GM19468 (cell line): Measurements from ENCODE around the gene ZDHHC11B.
"Not testable (repeated sequence)": the region's sequence is repeated elsewhere in the genome, so short reads cannot be mapped to it uniquely, and the experiment has no call there.

ENCODE experiments used
- ATAC-seq: cut with Tn5 transposase; IDR thresholded peaks from one replicate; pipeline ENCODE4 v1.9.1; 2021; ENCODE audit warnings: mild to moderate bottlenecking, moderate library complexity, moderate number of reproducible peaks; ENCODE audit not compliant: unreplicated experiment; ENCODE audit errors: extremely low read depth

Gene ZDHHC11B

DNA sequence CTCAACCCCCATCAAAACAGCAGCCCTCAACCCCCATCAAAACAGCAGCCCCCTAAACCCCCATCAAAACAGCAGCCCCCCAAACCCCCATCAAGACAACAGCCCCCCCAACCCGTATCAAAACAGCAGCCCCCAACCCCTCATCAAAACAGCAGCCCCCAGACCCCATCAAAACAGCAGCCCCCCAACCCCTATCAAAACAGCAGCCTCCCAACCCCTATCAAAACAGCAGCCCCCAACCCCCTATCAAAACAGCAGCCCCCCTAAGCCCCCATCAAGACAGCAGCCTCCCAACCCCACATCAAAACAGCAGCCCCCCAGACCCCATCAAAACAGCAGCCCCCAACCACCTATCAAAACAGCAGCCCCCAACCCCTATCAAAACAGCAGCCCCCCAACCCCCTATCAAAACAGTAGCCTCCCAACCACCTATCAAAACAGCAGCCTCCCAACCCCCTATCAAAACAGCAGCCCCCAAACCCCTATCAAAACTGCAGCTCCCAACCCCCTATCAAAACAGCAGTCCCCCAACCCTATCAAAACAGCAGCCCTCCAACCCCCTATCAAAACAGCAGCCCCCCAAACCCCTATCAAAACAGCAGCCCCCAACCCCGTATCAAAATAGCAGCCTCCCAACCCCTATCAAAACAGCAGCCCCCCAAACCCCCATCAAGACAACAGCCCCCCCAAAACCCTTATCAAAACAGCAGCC, 92.6 kb downstream of the ZDHHC11B start:
- ATAC-seq, result no peak

DNA sequence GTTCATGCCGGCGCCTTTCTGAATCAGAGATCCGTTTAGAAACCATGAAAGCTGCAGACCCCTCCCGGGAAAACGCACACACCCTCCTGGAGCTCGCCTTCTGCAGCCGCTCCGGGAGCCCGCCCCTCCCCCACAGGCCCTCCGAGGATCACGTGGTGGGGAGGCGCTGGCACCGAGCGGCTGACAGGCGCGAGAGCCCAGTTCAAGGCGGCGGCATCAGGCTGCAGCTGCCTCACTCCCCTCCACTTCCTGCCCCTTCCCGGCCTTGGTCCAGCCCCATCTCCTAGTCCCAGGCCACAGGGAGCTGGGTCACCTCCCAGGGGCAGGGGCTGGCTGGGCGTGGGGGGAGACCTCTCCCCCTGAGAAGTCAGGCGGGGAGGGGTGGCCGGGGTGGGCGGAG, 93.5 kb downstream of the ZDHHC11B start:
- not testable (repeated sequence) for ATAC-seq

DNA sequence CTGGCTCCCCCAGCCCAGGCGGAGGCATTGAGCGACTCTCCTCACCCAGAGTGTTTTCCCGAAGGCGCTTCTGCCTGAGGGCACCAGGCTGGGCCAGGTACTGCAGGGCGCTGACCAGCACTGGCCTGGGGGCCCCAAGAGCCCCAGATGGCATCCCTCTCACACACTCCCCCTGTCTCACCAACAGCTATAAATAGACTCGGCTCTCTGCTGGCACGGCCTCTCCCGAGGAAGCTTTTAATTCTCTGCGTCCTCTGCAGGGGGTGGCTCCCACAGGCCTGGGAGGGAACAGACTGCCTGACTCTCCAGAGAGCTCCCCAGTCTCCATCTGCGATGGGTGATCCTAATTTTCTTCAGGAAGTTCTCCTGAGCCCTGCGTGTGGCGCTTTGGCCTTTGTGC, 94.2 kb downstream of the ZDHHC11B start:
- not testable (repeated sequence) for ATAC-seq

DNA sequence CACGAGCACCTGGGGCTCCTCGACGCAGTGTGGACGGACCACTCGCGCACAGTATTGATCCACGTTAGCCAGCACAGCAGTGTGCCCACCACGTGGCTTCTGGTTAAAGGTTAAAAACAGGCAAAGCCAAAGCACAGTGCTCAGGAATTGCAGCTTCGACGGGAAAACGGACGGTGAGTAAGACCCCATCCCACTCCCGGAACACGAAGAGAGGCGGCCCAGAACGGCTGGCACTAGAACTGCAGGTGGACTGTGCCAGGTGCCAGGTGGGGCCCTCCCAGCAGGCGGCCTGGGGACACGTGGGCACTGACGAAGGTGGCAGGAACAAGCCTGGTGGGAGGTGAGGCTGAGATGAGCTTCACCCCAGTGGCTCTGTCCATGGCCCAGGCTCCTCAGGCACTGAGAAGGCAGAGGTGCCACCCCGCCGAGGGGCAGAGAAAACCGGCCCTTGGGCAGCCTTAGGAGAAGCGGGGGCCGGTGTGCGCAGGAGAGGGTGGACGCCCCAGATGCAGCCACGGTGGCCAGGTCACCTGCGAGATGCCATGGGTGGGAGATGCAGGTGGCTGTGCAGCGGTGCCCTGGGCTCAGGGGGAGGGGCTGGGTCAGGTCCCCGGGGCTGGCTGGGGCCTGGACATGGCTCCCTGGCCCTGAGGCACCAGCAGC, 96.0 kb downstream of the ZDHHC11B start:
- ATAC-seq, result not testable (repeated sequence)

DNA sequence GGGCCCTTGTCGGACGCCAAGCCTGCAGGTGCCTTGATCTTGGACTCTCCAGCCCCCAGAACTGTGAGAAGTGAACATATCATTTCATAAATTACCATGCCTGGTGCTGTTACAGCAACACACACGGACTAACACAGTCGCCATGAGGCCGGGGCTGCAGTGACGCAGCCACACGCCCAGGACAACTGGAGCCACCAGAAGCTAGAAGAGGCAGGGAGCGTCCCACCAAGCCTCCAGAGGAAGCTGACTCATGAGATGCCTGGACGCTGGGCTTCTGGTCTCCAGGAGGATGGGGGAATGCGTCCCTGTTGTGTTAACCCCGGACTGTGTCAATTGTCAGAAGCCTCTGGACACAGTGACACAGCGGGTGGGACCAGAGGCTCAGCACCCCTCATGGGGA, 97.6 kb downstream of the ZDHHC11B start:
- ATAC-seq, result not testable (repeated sequence)

DNA sequence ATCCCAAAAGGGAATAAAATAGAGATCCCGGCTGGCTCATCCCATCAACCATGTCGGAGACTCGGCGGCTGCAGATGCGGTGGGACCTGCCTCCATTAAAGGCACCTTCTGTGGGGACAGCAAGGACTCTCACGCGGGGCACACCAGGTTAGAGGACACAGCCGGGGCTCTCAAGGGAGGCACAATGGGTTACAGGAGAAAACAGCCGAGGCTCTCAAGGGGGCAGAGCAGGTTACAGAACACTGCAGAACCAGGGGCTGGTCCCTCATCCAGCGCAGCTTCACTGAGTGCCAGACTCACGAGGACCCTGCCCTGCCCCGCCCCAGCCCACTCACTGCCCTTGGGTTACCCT, 98.4 kb downstream of the ZDHHC11B start:
- not testable (repeated sequence) for ATAC-seq

DNA sequence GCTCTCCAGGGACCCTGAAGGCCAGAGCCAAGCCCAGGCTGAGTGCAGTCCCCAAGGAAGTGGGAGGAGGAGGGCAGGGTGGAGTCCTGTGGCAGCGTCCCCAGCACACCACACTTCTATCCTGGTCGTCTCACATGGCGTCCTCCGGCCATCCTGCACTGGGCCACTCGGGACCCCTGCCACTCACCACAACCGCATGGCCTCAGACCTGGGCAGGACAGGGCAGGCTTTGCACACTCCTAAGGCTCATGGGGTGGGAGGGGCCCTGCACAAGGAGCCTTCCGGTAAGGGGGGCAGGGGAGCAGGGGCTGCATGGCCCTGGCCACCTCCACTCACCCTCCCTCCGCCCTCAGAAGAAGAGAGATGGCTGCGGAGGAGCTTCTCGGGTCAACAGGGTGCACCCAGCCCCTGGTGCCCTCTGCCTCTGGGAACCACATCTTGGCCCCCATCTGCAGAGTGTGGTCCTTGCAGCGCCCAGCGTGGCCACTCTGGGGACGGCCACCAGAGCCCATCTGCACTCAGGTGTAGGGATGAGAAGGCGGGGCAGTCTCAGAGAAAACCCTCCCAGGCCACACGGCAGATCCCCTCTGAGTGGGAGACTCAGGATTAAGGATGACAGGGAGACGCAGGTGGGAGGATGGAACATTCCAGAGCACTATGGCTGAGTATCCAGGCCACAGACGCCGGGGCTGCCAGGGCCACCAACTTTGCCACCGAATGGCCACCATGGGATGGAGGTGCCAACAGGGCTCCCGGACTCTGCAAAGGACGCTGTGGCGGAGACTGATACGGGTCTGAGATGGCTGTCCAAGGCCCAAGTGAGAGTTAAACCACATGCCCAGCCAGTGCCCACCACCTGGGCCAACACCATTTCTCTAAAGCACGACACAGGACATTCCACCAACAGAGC, 99.0 kb downstream of the ZDHHC11B start:
- no peak for ATAC-seq

DNA sequence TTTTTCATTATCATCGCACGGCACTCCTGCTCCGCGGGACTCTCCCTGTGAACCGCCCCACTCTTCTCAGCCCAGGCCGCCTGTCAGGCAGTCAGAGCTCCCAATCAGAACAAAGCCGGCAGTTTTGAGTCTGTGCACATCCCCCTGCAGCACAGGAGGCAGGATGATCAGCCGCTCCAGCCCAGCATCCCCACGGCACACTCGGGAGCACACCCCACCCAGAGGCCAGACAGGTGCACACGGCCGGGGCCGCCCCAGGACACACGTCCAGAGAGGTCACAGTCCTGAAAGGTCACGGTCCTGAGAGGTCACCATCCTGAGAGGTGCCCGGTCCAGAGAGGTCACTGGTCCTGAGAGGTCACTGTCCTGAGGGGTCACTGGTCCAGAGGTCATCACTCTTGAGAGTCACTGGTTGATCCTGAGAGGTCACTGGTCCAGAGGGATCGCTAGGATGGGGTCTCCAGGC, 99.7 kb downstream of the ZDHHC11B start:
- no peak for ATAC-seq

DNA sequence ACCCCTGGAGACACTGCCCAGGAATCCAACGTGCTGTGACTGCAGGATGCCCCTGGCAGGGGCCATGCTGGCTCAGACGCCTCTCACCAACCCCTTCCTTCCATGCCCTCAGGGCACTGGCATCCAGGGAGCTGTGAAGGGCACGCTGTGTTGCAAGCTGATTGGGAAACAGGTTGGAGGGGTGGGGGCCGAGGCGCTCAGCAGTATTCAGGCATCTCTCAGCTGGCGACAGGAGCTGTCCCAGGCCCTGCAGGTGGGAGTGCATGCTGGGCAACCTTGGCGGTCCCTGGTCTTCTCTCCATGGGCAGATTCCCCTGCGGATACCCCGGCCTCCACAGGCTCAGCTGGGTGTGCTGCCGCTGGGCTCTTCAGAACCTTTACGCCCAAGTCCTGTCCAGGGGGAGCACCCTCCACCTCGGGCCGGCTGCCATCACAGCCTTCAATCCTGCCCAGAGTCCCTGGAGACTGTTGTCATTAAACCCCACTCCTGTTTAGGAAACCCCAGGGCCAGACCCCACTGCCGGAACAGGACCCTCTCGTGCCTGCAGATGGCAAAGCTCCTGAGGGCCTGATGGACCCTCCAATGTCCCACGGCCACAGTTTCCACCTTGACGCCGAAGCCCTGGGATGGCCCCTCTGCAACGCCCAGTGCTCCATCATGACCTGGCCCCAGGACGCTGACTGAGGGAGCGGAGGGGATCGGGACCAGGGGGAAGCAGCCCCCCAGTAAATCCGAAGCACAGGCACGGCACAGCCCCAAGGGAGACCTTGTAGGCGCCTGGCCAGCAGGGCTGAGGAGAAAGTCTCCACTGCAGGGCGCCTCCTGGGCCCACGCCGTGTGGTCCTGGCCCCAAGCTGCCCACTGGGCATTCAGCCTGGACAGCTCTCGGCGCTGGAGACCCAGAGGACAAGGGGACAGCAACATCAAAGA, 100.7 kb downstream of the ZDHHC11B start:
- no peak for ATAC-seq

DNA sequence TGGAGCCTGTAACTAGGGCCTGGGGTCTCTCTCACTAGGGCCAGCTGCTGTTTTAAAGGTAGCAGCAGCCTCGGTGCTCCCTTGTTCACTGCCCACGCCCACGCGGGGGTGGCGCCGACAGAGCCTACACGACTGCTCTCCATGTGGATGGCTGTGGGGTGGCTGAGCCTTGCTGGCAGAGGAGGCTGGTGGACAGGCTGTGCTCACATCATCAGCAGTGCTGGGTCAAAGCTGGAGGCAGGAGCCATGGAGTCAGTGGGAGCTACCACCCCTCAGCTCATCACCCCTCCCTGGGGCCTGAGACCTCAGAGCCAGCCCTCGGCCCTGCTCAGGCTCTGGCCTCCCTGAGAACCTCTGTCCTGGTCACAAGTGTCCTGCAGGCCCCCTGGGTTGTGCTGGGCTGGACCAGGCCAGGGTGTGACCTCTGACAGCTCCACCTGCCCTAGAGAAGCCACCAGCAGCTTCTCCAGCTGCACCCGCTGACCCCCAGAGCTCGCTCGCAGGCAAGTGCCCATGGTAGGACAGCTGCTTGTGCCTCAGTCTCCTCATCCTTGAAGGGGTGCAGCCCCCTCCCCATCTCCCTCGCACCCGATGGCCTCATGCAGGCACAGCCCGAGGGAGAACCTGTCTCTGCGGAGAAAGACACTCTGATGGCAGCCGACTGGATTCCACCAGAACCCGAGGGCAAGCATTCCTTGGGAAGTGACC, 101.7 kb downstream of the ZDHHC11B start:
- not testable (repeated sequence) for ATAC-seq

DNA sequence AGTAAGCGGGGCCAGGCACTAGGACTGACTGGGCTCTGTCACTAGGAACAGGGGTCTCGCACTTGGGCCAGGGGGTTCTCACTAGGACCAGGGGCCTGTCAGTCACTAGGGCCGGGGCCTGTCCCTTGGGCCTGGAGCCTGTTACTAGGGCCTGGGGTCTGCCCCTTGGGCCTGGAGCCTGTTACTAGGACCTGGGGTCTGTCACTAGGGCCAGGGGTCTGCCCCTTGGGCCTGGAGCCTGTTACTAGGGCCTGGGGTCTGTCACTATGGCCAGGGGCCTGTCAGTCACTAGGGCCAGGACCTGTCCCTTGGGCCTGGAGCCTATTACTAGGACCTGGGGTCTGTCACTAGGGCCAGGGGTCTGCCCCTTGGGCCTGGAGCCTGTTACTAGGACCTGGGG, 102.3 kb downstream of the ZDHHC11B start:
- not testable (repeated sequence) for ATAC-seq

DNA sequence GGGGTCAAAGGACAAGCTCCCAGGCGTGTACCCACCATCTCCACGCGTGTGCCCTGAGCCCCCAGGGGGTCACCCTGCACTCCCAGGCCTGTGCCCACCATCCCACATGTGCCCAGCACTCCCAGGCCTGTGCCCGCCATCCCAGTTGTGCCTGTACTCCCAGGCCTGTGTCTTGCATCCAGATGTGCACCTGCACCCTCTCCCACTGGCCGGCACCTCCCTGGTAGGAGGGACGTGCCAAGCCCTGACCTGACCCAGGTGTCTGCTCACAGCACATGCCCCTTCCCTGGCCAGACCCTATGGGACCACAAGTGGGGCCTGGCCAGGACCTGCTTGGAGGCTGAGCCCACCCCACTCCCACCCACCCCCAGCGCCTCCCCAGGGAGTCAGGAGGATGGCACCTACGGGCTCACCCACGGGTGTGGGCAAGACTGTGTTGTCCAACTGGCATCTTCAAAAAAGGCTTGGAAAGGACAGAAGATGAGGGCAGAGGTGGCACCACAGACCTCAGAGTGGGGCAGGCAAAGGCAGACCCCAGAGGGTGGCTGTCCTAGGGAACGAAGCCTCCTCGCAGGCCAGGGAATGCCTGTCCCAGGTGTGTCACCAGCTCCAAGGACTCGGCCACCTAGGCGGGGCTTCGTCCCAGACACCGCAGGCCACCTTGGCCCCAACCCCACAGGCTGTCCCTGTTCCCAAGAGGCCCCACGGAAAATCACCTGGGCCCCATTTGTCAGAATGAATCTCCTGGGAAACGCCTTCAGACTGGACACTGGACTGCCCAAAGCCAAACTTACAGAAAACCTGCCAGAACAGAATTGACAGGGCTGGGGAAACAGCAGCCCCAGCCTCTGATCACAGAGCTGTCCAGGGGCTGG, 103.0 kb downstream of the ZDHHC11B start:
- not testable (repeated sequence) for ATAC-seq

DNA sequence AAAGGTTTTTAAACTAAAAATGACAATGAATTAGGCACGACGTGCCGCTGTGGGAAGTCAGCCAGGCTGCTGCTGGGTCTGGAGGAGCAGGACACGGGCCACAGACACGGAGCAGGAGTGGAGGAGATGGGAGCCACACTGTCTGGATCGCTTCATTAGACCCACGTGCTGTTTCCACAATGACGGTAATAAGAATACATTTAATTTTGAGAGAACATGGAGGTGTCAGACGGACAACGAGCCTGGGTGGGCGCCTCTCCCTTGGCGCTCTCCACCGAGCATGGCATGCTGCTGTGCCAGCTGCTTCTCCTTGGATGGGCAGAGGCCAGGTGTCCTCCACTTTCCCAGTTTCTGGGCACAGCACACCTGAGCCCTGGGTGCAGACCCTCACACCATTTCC, 103.7 kb downstream of the ZDHHC11B start:
- not testable (repeated sequence) for ATAC-seq

DNA sequence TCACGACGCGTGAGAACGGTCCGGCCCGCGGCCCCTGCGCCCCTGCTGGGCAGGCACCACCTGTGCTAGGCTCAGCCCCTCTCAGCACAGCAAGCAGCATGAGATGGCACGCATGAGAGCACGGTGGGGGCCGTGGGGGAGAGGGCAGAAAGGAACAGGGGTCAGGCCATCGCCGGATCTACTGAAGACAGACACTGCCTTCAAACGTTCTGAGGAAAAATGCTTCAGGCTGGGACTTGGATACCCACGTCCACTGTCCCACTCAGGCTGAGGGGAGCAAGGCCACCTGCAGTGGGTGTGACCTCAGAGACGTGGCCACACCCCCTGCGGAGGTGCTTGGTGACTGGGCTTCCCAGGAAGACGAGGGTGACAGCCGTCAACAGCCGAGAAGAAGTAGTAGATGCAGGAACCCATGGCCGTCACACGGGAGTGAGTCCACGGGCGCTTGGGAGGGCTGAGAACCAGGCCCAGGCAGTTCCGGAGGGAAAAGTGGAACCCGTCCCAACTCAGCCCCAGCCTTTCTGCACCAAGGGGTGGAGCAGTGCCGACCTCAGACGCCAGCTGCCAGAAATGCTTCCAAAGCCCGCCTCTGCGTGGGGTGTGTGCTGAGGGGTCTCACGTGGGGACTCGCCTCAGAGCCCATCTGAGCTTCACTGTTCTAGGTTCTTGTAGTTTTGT, 104.3 kb downstream of the ZDHHC11B start:
- not testable (repeated sequence) for ATAC-seq

DNA sequence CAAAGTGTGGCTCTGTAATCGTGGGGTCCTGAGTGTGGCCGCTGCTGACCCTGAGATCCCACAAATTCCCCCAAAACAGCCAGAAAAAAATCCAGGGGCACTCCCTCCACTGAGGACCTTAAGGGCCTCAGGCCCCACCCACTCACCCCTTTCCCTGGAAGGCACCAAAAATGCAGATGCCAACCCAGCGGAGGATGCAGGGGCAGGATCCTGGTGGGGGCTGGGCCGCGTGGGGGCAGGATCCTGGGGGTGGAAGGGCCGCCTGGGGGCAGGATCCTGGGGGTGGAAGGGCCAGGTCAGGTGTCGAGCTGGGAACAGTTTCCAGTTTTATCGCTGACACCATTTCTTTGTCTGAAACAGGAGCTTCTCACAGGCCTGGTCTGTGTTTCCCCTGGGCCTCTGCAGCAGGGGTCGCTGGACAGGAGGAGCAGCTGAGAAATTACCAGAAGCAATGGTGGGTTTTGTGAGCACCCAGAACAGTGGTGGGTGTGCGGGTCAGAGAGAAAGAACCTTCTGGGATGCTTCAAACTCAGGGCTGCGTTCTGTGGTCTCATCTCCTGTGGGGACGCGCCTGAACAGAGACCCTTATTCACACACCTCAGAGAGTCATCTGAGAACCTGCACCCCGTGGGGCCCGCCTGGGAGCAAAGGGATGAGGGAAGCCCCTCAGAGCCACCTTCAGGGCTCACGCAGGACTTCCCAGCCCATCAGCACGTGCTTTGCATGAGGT, 105.2 kb downstream of the ZDHHC11B start:
- not testable (repeated sequence) for ATAC-seq

DNA sequence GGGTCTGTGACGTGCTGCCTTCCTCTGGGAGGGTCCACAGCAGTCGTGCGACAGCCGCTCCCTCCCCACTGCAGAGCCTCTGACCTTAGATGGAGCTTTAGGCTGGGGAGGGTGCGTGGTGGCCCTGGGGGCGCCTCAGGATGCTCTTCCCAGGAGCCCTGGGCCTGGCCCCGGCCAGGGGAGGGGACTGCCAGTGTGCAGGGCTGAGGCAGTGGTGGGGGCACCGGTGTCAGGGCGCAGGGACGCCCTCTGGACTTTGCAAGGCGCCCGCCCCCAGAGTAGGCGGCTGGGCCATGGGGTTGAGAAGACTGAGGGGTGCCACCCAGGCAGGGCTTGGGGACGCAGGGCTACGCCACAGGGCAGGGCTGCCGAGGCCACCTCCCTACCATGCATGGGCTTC, 106.0 kb downstream of the ZDHHC11B start:
- ATAC-seq, result not testable (repeated sequence)
